ENCODE data around the gene COL5A1.

Gene COL5A1

GRCh38 chr9:134716067-134716466 lies 74.5 kb downstream of the COL5A1 start:
- DNase-seq: no peak

- DNase-seq: no peak
Observed at GRCh38 chr9:134717056-134717455, 75.5 kb downstream of the COL5A1 start.

- DNase-seq: no peak
Observed at GRCh38 chr9:134717924-134718645, 76.5 kb downstream of the COL5A1 start.

GRCh38 chr9:134719331-134719730 lies 77.7 kb downstream of the COL5A1 start:
- DNase-seq: no peak

GRCh38 chr9:134720136-134720753 lies 78.6 kb downstream of the COL5A1 start:
- DNase-seq: no peak

GRCh38 chr9:134720796-134721195 lies 79.2 kb downstream of the COL5A1 start:
- DNase-seq: no peak

- DNase-seq: no peak
Observed at GRCh38 chr9:134721344-134721743, 79.7 kb downstream of the COL5A1 start.

GRCh38 chr9:134722120-134722701 lies 80.6 kb downstream of the COL5A1 start:
- DNase-seq: no peak

GRCh38 chr9:134723037-134723436 lies 81.4 kb downstream of the COL5A1 start:
- no peak for DNase-seq

- no peak for DNase-seq
Observed at GRCh38 chr9:134723491-134724190, 82.0 kb downstream of the COL5A1 start.

- DNase-seq: no peak
Observed at GRCh38 chr9:134724202-134724911, 82.8 kb downstream of the COL5A1 start.

GRCh38 chr9:134724912-134725604 lies 83.5 kb downstream of the COL5A1 start:
- no peak for DNase-seq

- DNase-seq: no peak
Observed at GRCh38 chr9:134725605-134725940, 84.0 kb downstream of the COL5A1 start.

GRCh38 chr9:134726026-134726721 lies 84.6 kb downstream of the COL5A1 start:
- DNase-seq: no peak

- no peak for DNase-seq
Observed at GRCh38 chr9:134726722-134727034, 85.1 kb downstream of the COL5A1 start.

- no peak for DNase-seq
Observed at GRCh38 chr9:134728021-134728795, 86.6 kb downstream of the COL5A1 start.

GRCh38 chr9:134728801-134729495 lies 87.3 kb downstream of the COL5A1 start:
- no peak for DNase-seq

- DNase-seq: no peak
Observed at GRCh38 chr9:134730011-134730760, 88.6 kb downstream of the COL5A1 start.

- no peak for DNase-seq
Observed at GRCh38 chr9:134730761-134731496, 89.3 kb downstream of the COL5A1 start.

Data from CD4-positive, alpha-beta T cell treated with Interleukin-12 subunit alpha and Interleukin-12 subunit beta, for 1 hour (primary cell).